GM23338 (cell line): ENCODE data around the gene LUZP2. TPM values are rescaled to one million over a fixed set of nuclear protein-coding genes. Genes with fewer than 3 reads are reported as not detected.

Experiments used
- ATAC-seq: fragments of 200-7000 bp; cut with Tn5 transposase; 3 replicates; pipeline ENCODE4 v1.9.1; 2020
- DNase-seq: peaks from one replicate; pipeline ENCODE4 v3.0.0-alpha.2; 2015; ENCODE audit warnings: low spot score
- H2AFZ ChIP-seq: fragments of 200-600 bp; sonication (generic); 2 replicates; pipeline ENCODE4 v1.8.0; 2016; ENCODE audit warnings: antibody characterized with exemption, mild to moderate bottlenecking, moderate library complexity
- H3F3A ChIP-seq: fragments of 200-600 bp; sonication (generic); replicated peaks from 2 replicates; pipeline ENCODE4 v1.8.0; 2017; ENCODE audit warnings: antibody characterized with exemption, mixed run types, low read depth
- H3K27ac ChIP-seq: fragments of 200-600 bp; sonication (generic); 2 replicates; pipeline ENCODE4 v1.6.1; 2016; ENCODE audit warnings: low read depth
- H3K27me3 ChIP-seq: fragments of 200-600 bp; sonication (generic); 2 replicates; pipeline ENCODE4 v1.8.0; 2016; ENCODE audit warnings: mild to moderate bottlenecking, mixed run types, moderate library complexity; ENCODE audit not compliant: insufficient read depth
- H3K36me3 ChIP-seq: fragments of 200-600 bp; sonication (generic); 2 replicates; pipeline ENCODE4 v1.8.0; 2016; ENCODE audit warnings: mild to moderate bottlenecking; ENCODE audit not compliant: insufficient read depth
- H3K4me1 ChIP-seq: fragments of 200-600 bp; sonication (generic); 2 replicates; pipeline ENCODE4 v1.8.0; 2016; ENCODE audit warnings: mild to moderate bottlenecking, moderate library complexity; ENCODE audit not compliant: insufficient read depth
- H3K4me2 ChIP-seq: fragments of 200-600 bp; sonication (generic); 2 replicates; pipeline ENCODE4 v1.7.1; 2017; ENCODE audit warnings: mixed run types
- H3K4me3 ChIP-seq: fragments of 200-600 bp; sonication (generic); 2 replicates; pipeline ENCODE4 v1.6.1; 2016; ENCODE audit warnings: mixed run types
- H3K79me2 ChIP-seq: fragments of 200-600 bp; sonication (generic); replicated peaks from 2 replicates; pipeline ENCODE4 v1.8.0; 2017; ENCODE audit warnings: mild to moderate bottlenecking; ENCODE audit not compliant: insufficient read depth
- H3K9me2 ChIP-seq: fragments of 200-600 bp; sonication (generic); 2 replicates; pipeline ENCODE4 v1.8.0; 2017; ENCODE audit not compliant: insufficient read depth
- H4K20me1 ChIP-seq: fragments of 200-600 bp; sonication (generic); replicated peaks from 2 replicates; pipeline ENCODE4 v1.8.0; 2017; ENCODE audit warnings: mild to moderate bottlenecking; ENCODE audit not compliant: insufficient read depth
- H3K27ac Mint-ChIP-seq: 2 replicates; pipeline ENCODE4 v1.8.0; 2020; ENCODE audit warnings: inconsistent platforms, mild to moderate bottlenecking, moderate library complexity, mixed read lengths
- H3K27me3 Mint-ChIP-seq: 3 replicates; pipeline ENCODE4 v1.8.0; 2022; ENCODE audit warnings: low read depth, mild to moderate bottlenecking, moderate library complexity, mixed read lengths, inconsistent platforms; ENCODE audit not compliant: insufficient read depth, poor library complexity
- H3K36me3 Mint-ChIP-seq: 3 replicates; pipeline ENCODE4 v1.8.0; 2021; ENCODE audit warnings: low read depth, mild to moderate bottlenecking, inconsistent platforms, moderate library complexity, mixed read lengths
- H3K4me1 Mint-ChIP-seq: 3 replicates; pipeline ENCODE4 v1.8.0; 2020; ENCODE audit warnings: mild to moderate bottlenecking, inconsistent platforms, mixed read lengths
- H3K4me3 Mint-ChIP-seq: 3 replicates; pipeline ENCODE4 v1.8.0; 2021; ENCODE audit warnings: moderate library complexity, mild to moderate bottlenecking, inconsistent platforms, mixed read lengths
- H3K9me3 Mint-ChIP-seq: 3 replicates; pipeline ENCODE4 v1.8.0; 2020; ENCODE audit warnings: moderate library complexity, mild to moderate bottlenecking, inconsistent platforms, mixed read lengths
- EZH2phosphoT487 ChIP-seq: fragments of 200-600 bp; sonication (generic); IDR thresholded peaks from one replicate; pipeline ENCODE4 v1.8.1; 2018; ENCODE audit warnings: antibody characterized with exemption; ENCODE audit not compliant: unreplicated experiment
- JUNB ChIP-seq: IDR thresholded peaks from one replicate; pipeline ENCODE4 v1.6.1; 2016; ENCODE audit warnings: antibody characterized with exemption; ENCODE audit not compliant: unreplicated experiment
- NANOG ChIP-seq: IDR thresholded peaks from 2 replicates; pipeline ENCODE4 v1.6.1; 2016; ENCODE audit warnings: antibody characterized with exemption, borderline replicate concordance
- POLR2AphosphoS5 ChIP-seq: IDR thresholded peaks from 2 replicates; pipeline ENCODE4 v1.6.1; 2016; ENCODE audit warnings: antibody characterized with exemption, low read depth
- STAT1 ChIP-seq: IDR thresholded peaks from one replicate; pipeline ENCODE4 v1.6.1; 2016; ENCODE audit warnings: antibody characterized with exemption; ENCODE audit not compliant: unreplicated experiment
- ZNF114 ChIP-seq: fragments of 250-450 bp; sonication (Bioruptor Pico); IDR thresholded peaks from 2 replicates; pipeline ENCODE4 v1.5.0; 2020; ENCODE audit warnings: mild to moderate bottlenecking, moderate library complexity
- ZNF331 ChIP-seq: fragments of 250-450 bp; sonication (Bioruptor Pico); IDR thresholded peaks from 2 replicates; pipeline ENCODE4 v1.5.0; 2020; ENCODE audit warnings: low read depth, mild to moderate bottlenecking, moderate library complexity
- polyA plus RNA-seq: library from polyadenylated mRNA; unstranded; fragments of >200 nt; fragmentation: Nextera tagmentation; extraction: Ambion mirVana; gene quantifications from 2 replicates; pipeline ENCODE4 v1.2.1, GENCODE V29; 2016
- total RNA-seq: library from RNA; depleted of rRNA; stranded (reverse); fragments of >200 nt; shearing (Covaris generic); gene quantifications from 2 replicates; pipeline ENCODE4 v1.2.3, GENCODE V29; 2014
- TF ChIP-seq, protein P1 (sequence below): IDR thresholded peaks from one replicate; pipeline ENCODE4 v1.6.1; 2018; ENCODE audit warnings: antibody characterized with exemption; ENCODE audit not compliant: unreplicated experiment
- TF ChIP-seq, protein P2 (sequence below), 2 experiments: fragments of 200-600 bp in 1 of 2; sonication (generic) in 1 of 2; conservative IDR thresholded peaks; 2 replicates each; pipeline versions ENCODE4 v1.5.1 to v1.6.1; 2016 to 2017; ENCODE audit warnings: antibody characterized with exemption in 2 of 2, low read depth in 2 of 2, mild to moderate bottlenecking in 2 of 2, moderate library complexity in 1 of 2
- TF ChIP-seq, protein P3 (sequence below): IDR thresholded peaks from 2 replicates; pipeline ENCODE4 v1.6.1; 2016; ENCODE audit warnings: antibody characterized with exemption

The LUZP2 gene
- total and polyA plus RNA-seq, 2 experiments from 2014 or later = 2.0 to 9.2 TPM

DNA sequence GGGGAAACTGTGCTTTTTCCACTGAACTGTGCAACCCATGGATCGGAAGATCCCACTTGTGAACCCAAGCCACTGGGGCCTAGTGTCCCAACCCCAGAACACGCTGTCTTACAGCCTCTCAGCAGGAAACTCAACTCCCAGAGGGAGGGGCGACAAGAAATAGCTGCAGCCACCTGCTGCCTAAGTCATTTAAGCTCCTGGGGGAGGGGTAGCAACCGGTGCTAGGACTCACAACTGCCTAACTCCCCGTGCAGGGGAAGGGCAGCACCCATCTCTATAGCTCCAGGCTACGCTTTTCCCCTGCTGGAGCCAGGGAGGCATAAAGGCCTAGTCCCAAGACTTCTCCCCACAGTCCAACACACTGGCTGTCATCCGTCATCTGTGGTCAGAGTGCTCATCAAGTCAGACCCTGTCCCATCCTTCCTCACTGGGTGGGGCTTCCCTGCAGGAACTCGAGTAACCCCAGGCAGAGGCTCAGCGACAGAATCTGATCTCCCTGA is 363.0 kb downstream of the LUZP2 start (continued):
- TF ChIP-seq POLR2AphosphoS5 = no peak
- no peak for TF ChIP-seq ZNF331 (CRISPR knock-in tag)
- no peak for TF ChIP-seq JUNB
- TF ChIP-seq NANOG = no peak

DNA sequence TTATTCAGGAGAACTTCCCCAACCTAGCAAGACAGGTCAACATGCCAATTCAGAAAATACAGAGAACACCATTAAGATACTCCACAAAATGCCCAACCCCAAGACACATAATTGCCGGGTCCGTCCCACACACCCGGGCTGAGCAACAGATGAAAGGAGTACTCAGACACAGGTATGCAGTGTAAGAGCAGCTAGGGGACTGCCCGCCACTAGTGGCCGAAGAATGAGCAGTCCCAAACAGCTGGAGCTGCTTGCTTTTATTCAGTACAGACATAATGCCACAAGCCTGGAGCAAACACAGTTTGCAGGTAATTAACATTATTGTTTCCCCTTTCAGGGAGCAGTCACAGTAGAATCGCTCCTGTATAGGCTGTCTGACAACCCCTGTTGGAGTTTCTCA is 364.6 kb downstream of the LUZP2 start:
- Mint-ChIP-seq H3K27me3 (peaks cover 2% of the 10 kb centered on the region), H3K36me3 (peaks cover 25% of the 10 kb centered on the region), H3K4me1 (no peaks in the 10 kb centered on the region), H3K4me3 (no peak overlapping the region), H3K27ac (no peak overlapping the region), H3K9me3 (peaks cover 37% of the 10 kb centered on the region)
- no peaks in the 10 kb centered on the region for H3K4me1 ChIP-seq
- no peak overlapping the region for H3K4me3 ChIP-seq
- ATAC-seq = no peak
- H4K20me1 ChIP-seq = no peaks in the 10 kb centered on the region
- no peaks in the 10 kb centered on the region for H3F3A ChIP-seq
- no peaks in the 10 kb centered on the region for H3K27me3 ChIP-seq
- H3K79me2 ChIP-seq = no peaks in the 10 kb centered on the region
- no peaks in the 10 kb centered on the region for H3K36me3 ChIP-seq
- no peak overlapping the region for H2AFZ ChIP-seq
- DNase-seq = peak; percentile 7
- no peak overlapping the region for H3K4me2 ChIP-seq
- TF ChIP-seq, protein P1, sequence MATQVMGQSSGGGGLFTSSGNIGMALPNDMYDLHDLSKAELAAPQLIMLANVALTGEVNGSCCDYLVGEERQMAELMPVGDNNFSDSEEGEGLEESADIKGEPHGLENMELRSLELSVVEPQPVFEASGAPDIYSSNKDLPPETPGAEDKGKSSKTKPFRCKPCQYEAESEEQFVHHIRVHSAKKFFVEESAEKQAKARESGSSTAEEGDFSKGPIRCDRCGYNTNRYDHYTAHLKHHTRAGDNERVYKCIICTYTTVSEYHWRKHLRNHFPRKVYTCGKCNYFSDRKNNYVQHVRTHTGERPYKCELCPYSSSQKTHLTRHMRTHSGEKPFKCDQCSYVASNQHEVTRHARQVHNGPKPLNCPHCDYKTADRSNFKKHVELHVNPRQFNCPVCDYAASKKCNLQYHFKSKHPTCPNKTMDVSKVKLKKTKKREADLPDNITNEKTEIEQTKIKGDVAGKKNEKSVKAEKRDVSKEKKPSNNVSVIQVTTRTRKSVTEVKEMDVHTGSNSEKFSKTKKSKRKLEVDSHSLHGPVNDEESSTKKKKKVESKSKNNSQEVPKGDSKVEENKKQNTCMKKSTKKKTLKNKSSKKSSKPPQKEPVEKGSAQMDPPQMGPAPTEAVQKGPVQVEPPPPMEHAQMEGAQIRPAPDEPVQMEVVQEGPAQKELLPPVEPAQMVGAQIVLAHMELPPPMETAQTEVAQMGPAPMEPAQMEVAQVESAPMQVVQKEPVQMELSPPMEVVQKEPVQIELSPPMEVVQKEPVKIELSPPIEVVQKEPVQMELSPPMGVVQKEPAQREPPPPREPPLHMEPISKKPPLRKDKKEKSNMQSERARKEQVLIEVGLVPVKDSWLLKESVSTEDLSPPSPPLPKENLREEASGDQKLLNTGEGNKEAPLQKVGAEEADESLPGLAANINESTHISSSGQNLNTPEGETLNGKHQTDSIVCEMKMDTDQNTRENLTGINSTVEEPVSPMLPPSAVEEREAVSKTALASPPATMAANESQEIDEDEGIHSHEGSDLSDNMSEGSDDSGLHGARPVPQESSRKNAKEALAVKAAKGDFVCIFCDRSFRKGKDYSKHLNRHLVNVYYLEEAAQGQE = no peak
- no peak for TF ChIP-seq EZH2phosphoT487
- TF ChIP-seq, protein P2, sequence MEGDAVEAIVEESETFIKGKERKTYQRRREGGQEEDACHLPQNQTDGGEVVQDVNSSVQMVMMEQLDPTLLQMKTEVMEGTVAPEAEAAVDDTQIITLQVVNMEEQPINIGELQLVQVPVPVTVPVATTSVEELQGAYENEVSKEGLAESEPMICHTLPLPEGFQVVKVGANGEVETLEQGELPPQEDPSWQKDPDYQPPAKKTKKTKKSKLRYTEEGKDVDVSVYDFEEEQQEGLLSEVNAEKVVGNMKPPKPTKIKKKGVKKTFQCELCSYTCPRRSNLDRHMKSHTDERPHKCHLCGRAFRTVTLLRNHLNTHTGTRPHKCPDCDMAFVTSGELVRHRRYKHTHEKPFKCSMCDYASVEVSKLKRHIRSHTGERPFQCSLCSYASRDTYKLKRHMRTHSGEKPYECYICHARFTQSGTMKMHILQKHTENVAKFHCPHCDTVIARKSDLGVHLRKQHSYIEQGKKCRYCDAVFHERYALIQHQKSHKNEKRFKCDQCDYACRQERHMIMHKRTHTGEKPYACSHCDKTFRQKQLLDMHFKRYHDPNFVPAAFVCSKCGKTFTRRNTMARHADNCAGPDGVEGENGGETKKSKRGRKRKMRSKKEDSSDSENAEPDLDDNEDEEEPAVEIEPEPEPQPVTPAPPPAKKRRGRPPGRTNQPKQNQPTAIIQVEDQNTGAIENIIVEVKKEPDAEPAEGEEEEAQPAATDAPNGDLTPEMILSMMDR (conservative IDR thresholded peaks at IDR 0.05; ENCODE audit: low read depth in 2 of 2) = no peak
- TF ChIP-seq STAT1 = no peak
- TF ChIP-seq JUNB = no peak
- H3K9me2 ChIP-seq = no peaks in the 10 kb centered on the region
- H3K27ac ChIP-seq = no peak overlapping the region

DNA sequence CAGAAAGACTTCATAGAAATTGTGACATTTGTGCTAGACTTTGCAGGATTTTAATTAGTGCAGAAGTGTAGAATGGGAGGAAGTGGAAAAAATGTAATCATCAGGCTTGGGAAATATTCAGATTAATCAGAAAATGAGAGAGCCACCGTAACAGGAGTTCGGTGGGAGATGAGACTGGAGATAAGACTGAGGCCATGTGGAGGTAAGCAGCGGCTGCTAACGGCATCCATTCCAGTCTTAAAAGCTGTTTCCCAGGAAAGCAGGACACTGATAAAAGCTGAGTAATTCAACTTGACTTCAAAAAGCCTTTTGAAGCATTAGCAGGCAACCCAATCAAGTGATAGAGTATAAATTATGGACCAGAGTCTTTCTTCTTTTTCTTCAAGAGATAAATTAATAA is 369.9 kb downstream of the LUZP2 start:
- H3F3A ChIP-seq = no peaks in the 10 kb centered on the region
- no peaks in the 10 kb centered on the region for H3K9me2 ChIP-seq
- no peaks in the 10 kb centered on the region for H3K4me1 Mint-ChIP-seq
- peaks cover 10% of the 10 kb centered on the region; the same call in 1 of the 3 replicates for H3K36me3 Mint-ChIP-seq
- H3K4me2 ChIP-seq = no peak overlapping the region
- H3K27ac ChIP-seq = no peak overlapping the region
- H3K79me2 ChIP-seq = no peaks in the 10 kb centered on the region
- DNase-seq (no peak), ATAC-seq (no peak)
- peaks cover 18% of the 10 kb centered on the region for H3K9me3 Mint-ChIP-seq
- H4K20me1 ChIP-seq = no peaks in the 10 kb centered on the region
- H3K4me3 ChIP-seq = no peak overlapping the region
- no peaks in the 10 kb centered on the region for H3K36me3 ChIP-seq
- H3K4me3 Mint-ChIP-seq = no peak overlapping the region
- no peaks in the 10 kb centered on the region for H3K4me1 ChIP-seq
- no peaks in the 10 kb centered on the region for H3K27me3 ChIP-seq
- no peaks in the 10 kb centered on the region for H3K27me3 Mint-ChIP-seq
- H3K27ac Mint-ChIP-seq = no peak overlapping the region
- H2AFZ ChIP-seq = no peak overlapping the region
- TF ChIP-seq, protein P3, sequence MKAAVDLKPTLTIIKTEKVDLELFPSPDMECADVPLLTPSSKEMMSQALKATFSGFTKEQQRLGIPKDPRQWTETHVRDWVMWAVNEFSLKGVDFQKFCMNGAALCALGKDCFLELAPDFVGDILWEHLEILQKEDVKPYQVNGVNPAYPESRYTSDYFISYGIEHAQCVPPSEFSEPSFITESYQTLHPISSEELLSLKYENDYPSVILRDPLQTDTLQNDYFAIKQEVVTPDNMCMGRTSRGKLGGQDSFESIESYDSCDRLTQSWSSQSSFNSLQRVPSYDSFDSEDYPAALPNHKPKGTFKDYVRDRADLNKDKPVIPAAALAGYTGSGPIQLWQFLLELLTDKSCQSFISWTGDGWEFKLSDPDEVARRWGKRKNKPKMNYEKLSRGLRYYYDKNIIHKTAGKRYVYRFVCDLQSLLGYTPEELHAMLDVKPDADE = no peak
- no peak for TF ChIP-seq ZNF114 (CRISPR knock-in tag)
